ENCODE measurements around the gene BMP7. TPM values are rescaled to one million over a fixed set of nuclear protein-coding genes. Genes with fewer than 3 reads are reported as not detected.
"Not testable (repeated sequence)": the region's sequence is repeated elsewhere in the genome, so short reads cannot be mapped to it uniquely, and the experiment has no call there.

Gene BMP7
- total RNA-seq, 1 donor from 2014 or later: not detected

DNA sequence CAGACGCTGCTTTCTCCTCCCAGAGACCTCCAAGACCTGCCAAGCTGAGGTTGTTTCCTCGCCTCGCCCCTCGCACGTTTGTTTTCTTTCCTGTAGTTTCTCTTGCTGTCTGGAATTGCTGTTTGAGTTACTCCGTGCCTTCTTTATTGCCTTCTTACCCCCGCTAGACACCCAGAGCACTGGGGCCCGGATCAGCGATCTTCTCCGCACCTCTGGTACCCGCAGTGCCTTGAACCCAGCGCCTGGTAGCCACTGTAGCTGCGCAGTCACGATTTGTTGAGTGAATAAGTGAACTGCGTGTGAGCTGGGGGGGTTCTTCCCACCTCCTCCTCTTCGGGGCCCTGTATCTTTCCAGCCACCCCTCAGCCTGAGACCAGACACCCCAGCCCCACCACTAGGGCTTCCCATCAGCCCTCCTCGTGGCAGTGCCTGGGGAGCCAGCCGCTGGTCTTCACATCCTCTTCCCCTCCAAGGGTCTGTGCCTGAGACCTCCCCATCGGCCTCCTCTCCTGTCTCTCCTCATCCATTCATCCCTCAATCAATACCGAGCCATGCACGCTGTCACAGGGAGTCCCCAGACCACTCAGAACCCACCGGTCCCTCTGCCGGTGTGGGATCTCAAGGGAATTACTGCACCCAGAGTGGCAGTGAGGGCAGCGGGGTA is 849 bp upstream of the BMP7 start:
- no peak overlapping the region for H3K4me3 ChIP-seq (ENCODE audit: low read depth, low read length)
- peaks cover 29% of the 10 kb centered on the region for H3K27me3 ChIP-seq (ENCODE audit: control insufficient read depth, insufficient read depth, low read length)
- TF ChIP-seq, protein P1, sequence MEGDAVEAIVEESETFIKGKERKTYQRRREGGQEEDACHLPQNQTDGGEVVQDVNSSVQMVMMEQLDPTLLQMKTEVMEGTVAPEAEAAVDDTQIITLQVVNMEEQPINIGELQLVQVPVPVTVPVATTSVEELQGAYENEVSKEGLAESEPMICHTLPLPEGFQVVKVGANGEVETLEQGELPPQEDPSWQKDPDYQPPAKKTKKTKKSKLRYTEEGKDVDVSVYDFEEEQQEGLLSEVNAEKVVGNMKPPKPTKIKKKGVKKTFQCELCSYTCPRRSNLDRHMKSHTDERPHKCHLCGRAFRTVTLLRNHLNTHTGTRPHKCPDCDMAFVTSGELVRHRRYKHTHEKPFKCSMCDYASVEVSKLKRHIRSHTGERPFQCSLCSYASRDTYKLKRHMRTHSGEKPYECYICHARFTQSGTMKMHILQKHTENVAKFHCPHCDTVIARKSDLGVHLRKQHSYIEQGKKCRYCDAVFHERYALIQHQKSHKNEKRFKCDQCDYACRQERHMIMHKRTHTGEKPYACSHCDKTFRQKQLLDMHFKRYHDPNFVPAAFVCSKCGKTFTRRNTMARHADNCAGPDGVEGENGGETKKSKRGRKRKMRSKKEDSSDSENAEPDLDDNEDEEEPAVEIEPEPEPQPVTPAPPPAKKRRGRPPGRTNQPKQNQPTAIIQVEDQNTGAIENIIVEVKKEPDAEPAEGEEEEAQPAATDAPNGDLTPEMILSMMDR (IDR thresholded peaks at IDR 0.05; ENCODE audit: insufficient read depth, low read length, severe bottlenecking): no peak
- no peak for FAIRE-seq
- no peaks in the 10 kb centered on the region for H3K36me3 ChIP-seq (ENCODE audit: control insufficient read depth, insufficient read depth, low read length)
- DNase-seq (ENCODE audit: low read depth): no peak

DNA sequence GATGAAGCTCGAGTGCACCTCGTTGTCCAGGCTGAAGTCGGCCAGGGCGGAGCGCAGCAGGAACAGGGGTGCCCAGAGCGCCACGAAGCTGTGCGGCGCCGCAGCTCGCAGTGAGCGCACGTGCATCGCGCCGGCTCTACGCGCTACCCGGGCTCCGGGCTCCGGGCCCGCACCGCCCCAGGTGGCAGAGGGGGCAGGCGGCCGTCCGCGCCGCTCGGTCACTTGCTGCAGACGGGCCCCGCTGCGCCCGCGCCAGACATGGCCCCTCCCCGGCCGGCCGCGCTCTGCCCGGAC is 497 bp downstream of the BMP7 start:
- no peaks in the 10 kb centered on the region for H3K36me3 ChIP-seq (ENCODE audit: control insufficient read depth, insufficient read depth, low read length)
- TF ChIP-seq, protein P1 (IDR thresholded peaks at IDR 0.05; ENCODE audit: insufficient read depth, low read length, severe bottlenecking): no peak
- peaks cover 35% of the 10 kb centered on the region for H3K27me3 ChIP-seq (ENCODE audit: control insufficient read depth, insufficient read depth, low read length)
- no peak for FAIRE-seq
- no peak overlapping the region for H3K4me3 ChIP-seq (ENCODE audit: low read depth, low read length)
- DNase-seq (ENCODE audit: low read depth): no peak

DNA sequence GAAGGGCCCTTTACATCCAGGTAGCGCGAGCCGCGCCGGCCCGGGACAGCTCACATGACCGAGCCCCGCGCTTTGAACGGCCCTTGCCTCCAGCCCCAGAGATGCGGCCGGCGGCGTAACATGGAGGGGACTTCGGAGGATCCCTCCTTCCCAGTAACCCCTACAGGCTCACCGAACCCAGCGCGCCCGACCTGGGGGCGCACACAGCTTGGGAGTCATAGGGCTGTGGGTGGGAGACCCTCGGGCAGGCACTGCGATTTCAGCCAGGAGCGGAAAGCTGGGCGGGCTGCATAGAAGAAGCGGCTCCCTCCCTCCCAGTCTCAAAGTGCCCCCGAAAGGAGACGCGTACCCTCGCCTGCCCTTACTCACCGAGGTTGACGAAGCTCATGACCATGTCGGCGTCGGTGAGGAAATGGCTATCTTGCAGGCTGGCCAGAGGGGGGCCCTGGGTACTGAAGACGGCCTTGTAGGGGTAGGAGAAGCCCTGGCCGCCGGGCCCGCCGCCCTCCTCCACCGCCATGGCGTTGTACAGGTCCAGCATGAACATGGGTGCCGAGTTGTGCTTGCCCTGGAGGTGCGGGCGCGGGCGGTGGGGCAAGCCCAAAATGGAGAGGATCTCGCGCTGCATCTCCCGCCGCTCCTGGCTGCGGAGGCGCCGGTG is 975 bp downstream of the BMP7 start:
- FAIRE-seq (no peak), DNase-seq (ENCODE audit: low read depth) (no peak)
- Histone ChIP-seq H3K36me3 (ENCODE audit: control insufficient read depth, insufficient read depth, low read length) (no peaks in the 10 kb centered on the region), H3K4me3 (ENCODE audit: low read depth, low read length) (no peak overlapping the region), H3K27me3 (ENCODE audit: control insufficient read depth, insufficient read depth, low read length) (peaks cover 40% of the 10 kb centered on the region)
- TF ChIP-seq, protein P1 (IDR thresholded peaks at IDR 0.05; ENCODE audit: insufficient read depth, low read length, severe bottlenecking): no peak

GRCh38 chr20:57264908-57265335 is 1.5 kb downstream of the BMP7 start:
- not testable (repeated sequence) for FAIRE-seq; DNase-seq (ENCODE audit: low read depth); H3K4me3 ChIP-seq (ENCODE audit: low read depth, low read length); H3K36me3 ChIP-seq (ENCODE audit: control insufficient read depth, insufficient read depth, low read length)
- H3K27me3 ChIP-seq (ENCODE audit: control insufficient read depth, insufficient read depth, low read length): peaks cover 41% of the 10 kb centered on the region

GRCh38 chr20:57263801-57264792 is 2.3 kb downstream of the BMP7 start:
- Histone ChIP-seq H3K36me3 (ENCODE audit: control insufficient read depth, insufficient read depth, low read length) (no peaks in the 10 kb centered on the region), H3K4me3 (ENCODE audit: low read depth, low read length) (no peak overlapping the region), H3K27me3 (ENCODE audit: control insufficient read depth, insufficient read depth, low read length) (peaks cover 43% of the 10 kb centered on the region)
- TF ChIP-seq, protein P1 (IDR thresholded peaks at IDR 0.05; ENCODE audit: insufficient read depth, low read length, severe bottlenecking): no peak
- DNase-seq (ENCODE audit: low read depth) (no peak), FAIRE-seq (no peak)

All from bronchial epithelial cell (primary cell).